Measurements from ENCODE around the gene NEB. TPM values are rescaled to one million over a fixed set of nuclear protein-coding genes. Genes with fewer than 3 reads are reported as not detected.
A peak's percentile ranks its signal among the peaks of the same experiment; 100 is the strongest.

The NEB gene
- polyA plus RNA-seq, 1 of the 3 experiments (the other 2 are of a cell fraction) = 0.02 TPM

GRCh38 chr2:151632993-151633565 is 101.2 kb downstream of the NEB start:
- Histone ChIP-seq H3K27ac (ENCODE audit: low read depth in 2 of 2, low read length in 1 of 2) (no peak overlapping the region), H3K9me3 (no peaks in the 10 kb centered on the region), H3F3A (replicated peaks; ENCODE audit: insufficient read depth) (no peaks in the 10 kb centered on the region), H4K20me1 (ENCODE audit: insufficient read depth) (no peaks in the 10 kb centered on the region), H3K36me3 (replicated peaks in 1 of 2; ENCODE audit: control insufficient read depth in 1 of 2, insufficient read depth in 2 of 2, low read length in 1 of 2) (no peaks in the 10 kb centered on the region), H3K9me2 (no peaks in the 10 kb centered on the region), H3K79me2 (ENCODE audit: insufficient read depth) (no peaks in the 10 kb centered on the region), H2AFZ (ENCODE audit: low read depth) (no peak overlapping the region), H3K9ac (no peak overlapping the region), H3K4me2 (no peak overlapping the region), H3K27me3 (ENCODE audit: insufficient read depth) (no peaks in the 10 kb centered on the region), H3K4me1 (ENCODE audit: control insufficient read depth in 1 of 2, insufficient read depth in 2 of 2, low read depth in 1 of 2, low read length in 1 of 2) (peaks cover 0 to 7% of the 10 kb centered on the region in 2 experiments; a peak in 1 of 4 replicates), H3K4me3 (ENCODE audit: low read depth in 2 of 2, low read length in 1 of 2) (no peak overlapping the region)
- CTCF ChIA-PET = interaction anchor here (1.0 to 1.6 kb wide), 3 partner anchors 10 to 289 kb away, joined by 3 read pairs; no protein-coding TSS in a partner anchor
- TF ChIP-seq USF1 (IDR thresholded peaks at IDR 0.05; ENCODE audit: borderline replicate concordance, low read depth) = no peak
- TF ChIP-seq USF2 (IDR thresholded peaks at IDR 0.05; ENCODE audit: borderline replicate concordance, low read depth, low read length) = no peak
- peak; percentile 71 for TF ChIP-seq CTCF (IDR thresholded peaks at IDR 0.05)
- POLR2A ChIA-PET = no interaction called here
- 4% methylated on average over 1 of the region's 1 CpG for WGBS (ENCODE audit: low lambda C conversion rate)
- peak; percentile 10 for DNase-seq

GRCh38 chr2:151630372-151630771 is 103.9 kb downstream of the NEB start:
- H3K27ac ChIP-seq (ENCODE audit: low read depth in 2 of 2, low read length in 1 of 2) = no peak overlapping the region
- H3K9ac ChIP-seq = no peak overlapping the region
- ChIA-PET CTCF (no interaction called here), POLR2A (no interaction called here)
- no peaks in the 10 kb centered on the region for H3K36me3 ChIP-seq (replicated peaks in 1 of 2; ENCODE audit: control insufficient read depth in 1 of 2, insufficient read depth in 2 of 2, low read length in 1 of 2)
- DNase-seq = no peak
- H3K9me2 ChIP-seq = no peaks in the 10 kb centered on the region
- 15% methylated on average over 1 of the region's 1 CpG for WGBS (ENCODE audit: low lambda C conversion rate)
- H3K4me1 ChIP-seq (ENCODE audit: control insufficient read depth in 1 of 2, insufficient read depth in 2 of 2, low read depth in 1 of 2, low read length in 1 of 2) = no peaks in the 10 kb centered on the region
- no peaks in the 10 kb centered on the region for H4K20me1 ChIP-seq (ENCODE audit: insufficient read depth)
- H3K79me2 ChIP-seq (ENCODE audit: insufficient read depth) = no peaks in the 10 kb centered on the region
- no peak overlapping the region for H3K4me2 ChIP-seq
- H3K4me3 ChIP-seq (ENCODE audit: low read depth in 2 of 2, low read length in 1 of 2) = no peak overlapping the region
- H3F3A ChIP-seq (replicated peaks; ENCODE audit: insufficient read depth) = no peaks in the 10 kb centered on the region
- no peak for TF ChIP-seq USF1 (IDR thresholded peaks at IDR 0.05; ENCODE audit: borderline replicate concordance, low read depth)
- TF ChIP-seq MEF2A (IDR thresholded peaks at IDR 0.05; ENCODE audit: borderline replicate concordance, low read depth) = no peak
- no peaks in the 10 kb centered on the region for H3K9me3 ChIP-seq
- H2AFZ ChIP-seq (ENCODE audit: low read depth) = no peak overlapping the region
- H3K27me3 ChIP-seq (ENCODE audit: insufficient read depth) = no peaks in the 10 kb centered on the region

GRCh38 chr2:151627353-151627752 is 106.9 kb downstream of the NEB start:
- CTCF ChIA-PET = no interaction called here
- Histone ChIP-seq H3K9ac (no peak overlapping the region), H3K4me3 (ENCODE audit: low read depth in 2 of 2, low read length in 1 of 2) (no peak overlapping the region), H3K27ac (ENCODE audit: low read depth in 2 of 2, low read length in 1 of 2) (no peak overlapping the region), H2AFZ (ENCODE audit: low read depth) (no peak overlapping the region), H3K9me3 (no peaks in the 10 kb centered on the region), H3K79me2 (ENCODE audit: insufficient read depth) (no peaks in the 10 kb centered on the region), H3K4me2 (no peak overlapping the region), H3K9me2 (no peaks in the 10 kb centered on the region), H3K27me3 (ENCODE audit: insufficient read depth) (no peaks in the 10 kb centered on the region), H3F3A (replicated peaks; ENCODE audit: insufficient read depth) (peaks cover 5% of the 10 kb centered on the region), H4K20me1 (ENCODE audit: insufficient read depth) (no peaks in the 10 kb centered on the region), H3K4me1 (ENCODE audit: control insufficient read depth in 1 of 2, insufficient read depth in 2 of 2, low read depth in 1 of 2, low read length in 1 of 2) (peaks cover 2 to 13% of the 10 kb centered on the region in 2 experiments; a peak in 2 of 4 replicates), H3K36me3 (replicated peaks in 1 of 2; ENCODE audit: control insufficient read depth in 1 of 2, insufficient read depth in 2 of 2, low read length in 1 of 2) (no peaks in the 10 kb centered on the region)
- POLR2A ChIA-PET = no interaction called here
- DNase-seq = no peak
- 83% methylated on average over 6 of the region's 6 CpGs for WGBS (ENCODE audit: low lambda C conversion rate)
- TF ChIP-seq POLR2AphosphoS5 (IDR thresholded peaks at IDR 0.05; ENCODE audit: low read depth, low read length) = no peak
- no peak for TF ChIP-seq REST (IDR thresholded peaks at IDR 0.05; ENCODE audit: low read depth, low read length)
- no peak for TF ChIP-seq MAX (IDR thresholded peaks at IDR 0.05; ENCODE audit: low read depth)
- no peak for TF ChIP-seq RAD21 (IDR thresholded peaks at IDR 0.05; ENCODE audit: low read length)
- no peak for TF ChIP-seq IRF3 (IDR thresholded peaks at IDR 0.05; ENCODE audit: low read depth, low read length)

All from SK-N-SH (cell line).